ENCODE measurements around the gene BPTF.
A peak's percentile ranks its signal among the peaks of the same experiment; 100 is the strongest.

Gene BPTF

GRCh38 chr17:67865438-67865837 is 40.1 kb downstream of the BPTF start:
- WGBS: 40% methylated on average over 1 of the region's 1 CpG
- H3K36me3 ChIP-seq (ENCODE audit: control insufficient read depth in 1 of 2, insufficient read depth in 2 of 2, low read depth in 1 of 2, low read length in 2 of 2): peaks cover 0 to 11% of the 10 kb centered on the region in 2 experiments
- no peak overlapping the region for H2AFZ ChIP-seq (ENCODE audit: low read depth, low read length)

DNA sequence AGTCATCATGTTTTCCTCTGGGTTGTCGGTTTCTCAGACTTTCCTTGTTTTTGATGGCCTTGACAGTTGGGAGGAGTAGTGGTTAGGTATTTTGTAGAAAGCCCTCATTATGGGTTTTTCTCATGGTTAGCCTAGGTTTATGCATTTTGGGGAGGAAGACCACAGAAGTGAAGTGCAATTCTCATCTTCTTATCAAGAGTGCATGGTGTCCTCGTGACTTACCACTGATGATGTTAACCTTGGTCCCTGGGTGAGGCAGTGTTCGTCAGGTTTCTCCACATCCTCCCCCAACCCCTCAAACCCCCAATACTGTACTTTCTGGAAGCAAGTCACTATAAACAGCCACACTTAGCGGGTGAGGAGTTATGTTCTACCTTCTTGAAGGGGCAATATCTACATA is 42.3 kb downstream of the BPTF start:
- no peak overlapping the region for H4K91ac ChIP-seq (ENCODE audit: low read length)
- WGBS: 94% methylated on average over 3 of the region's 4 CpGs
- H2BK5ac ChIP-seq (ENCODE audit: low read depth, low read length, poor library complexity, severe bottlenecking): no peak overlapping the region

More at GRCh38 chr17:67865438-67865837, 40.1 kb downstream of the BPTF start:
- Histone ChIP-seq H2AK5ac (ENCODE audit: low read length, severe bottlenecking) (no peak overlapping the region), H2BK12ac (ENCODE audit: low read length in 2 of 2) (no peak overlapping the region), H3K4me2 (ENCODE audit: low read length, poor library complexity, severe bottlenecking) (no peak overlapping the region), H4K91ac (ENCODE audit: low read length) (no peak overlapping the region), H3K9ac (ENCODE audit: low read length) (no peak overlapping the region), H3K4ac (ENCODE audit: low read depth in 1 of 2, low read length in 2 of 2) (no peak overlapping the region), H3K9me3 (ENCODE audit: control insufficient read depth, low read length) (no peaks in the 10 kb centered on the region), H3K18ac (ENCODE audit: low read depth in 1 of 2, low read length in 2 of 2) (no peak overlapping the region), H2BK120ac (ENCODE audit: low read depth, low read length) (no peak overlapping the region), H4K8ac (ENCODE audit: low read length) (no peak overlapping the region), H3K14ac (ENCODE audit: low read length in 2 of 2) (no peak overlapping the region), H2BK15ac (ENCODE audit: low read depth, poor library complexity, severe bottlenecking) (no peak overlapping the region), H3K23ac (ENCODE audit: low read length in 2 of 2) (no peak overlapping the region), H3K79me1 (replicated peaks; ENCODE audit: low read length, poor library complexity, severe bottlenecking) (peaks cover 16% of the 10 kb centered on the region), H2BK5ac (ENCODE audit: low read depth, low read length, poor library complexity, severe bottlenecking) (no peak overlapping the region), H3K4me1 (ENCODE audit: control insufficient read depth, insufficient read depth, low read depth, low read length) (no peaks in the 10 kb centered on the region), H3K27ac (ENCODE audit: low read length, poor library complexity, severe bottlenecking) (no peak overlapping the region), H3K27me3 (ENCODE audit: control insufficient read depth in 1 of 2, insufficient read depth in 1 of 2, low read length in 2 of 2) (no peaks in the 10 kb centered on the region), H3K4me3 (ENCODE audit: insufficient read depth in 1 of 2, low read depth in 1 of 2, low read length in 2 of 2) (no peak overlapping the region)
- peak; percentile 42 for DNase-seq

GRCh38 chr17:67868176-67868575 is 42.9 kb downstream of the BPTF start:
- H3K23ac ChIP-seq (ENCODE audit: low read length in 2 of 2): no peak overlapping the region
- DNase-seq: no peak

More for the DNA sequence above, 42.3 kb downstream of the BPTF start:
- no peak overlapping the region for H3K4ac ChIP-seq (ENCODE audit: low read depth in 1 of 2, low read length in 2 of 2)
- H3K36me3 ChIP-seq (ENCODE audit: control insufficient read depth in 1 of 2, insufficient read depth in 2 of 2, low read depth in 1 of 2, low read length in 2 of 2): peaks cover 0 to 11% of the 10 kb centered on the region in 2 experiments
- no peak overlapping the region for H4K8ac ChIP-seq (ENCODE audit: low read length)
- no peak overlapping the region for H3K4me3 ChIP-seq (ENCODE audit: insufficient read depth in 1 of 2, low read depth in 1 of 2, low read length in 2 of 2)
- H3K23ac ChIP-seq (ENCODE audit: low read length in 2 of 2): no peak overlapping the region
- no peak overlapping the region for H3K27ac ChIP-seq (ENCODE audit: low read length, poor library complexity, severe bottlenecking)
- H3K9me3 ChIP-seq (ENCODE audit: control insufficient read depth, low read length): no peaks in the 10 kb centered on the region
- no peaks in the 10 kb centered on the region for H3K4me1 ChIP-seq (ENCODE audit: control insufficient read depth, insufficient read depth, low read depth, low read length)
- H3K9ac ChIP-seq (ENCODE audit: low read length): no peak overlapping the region
- no peak overlapping the region for H2BK120ac ChIP-seq (ENCODE audit: low read depth, low read length)
- H2AK5ac ChIP-seq (ENCODE audit: low read length, severe bottlenecking): no peak overlapping the region
- H3K4me2 ChIP-seq (ENCODE audit: low read length, poor library complexity, severe bottlenecking): no peak overlapping the region
- H2BK15ac ChIP-seq (ENCODE audit: low read depth, poor library complexity, severe bottlenecking): no peak overlapping the region
- H3K14ac ChIP-seq (ENCODE audit: low read length in 2 of 2): no peak overlapping the region
- H2AFZ ChIP-seq (ENCODE audit: low read depth, low read length): no peak overlapping the region
- H2BK12ac ChIP-seq (ENCODE audit: low read length in 2 of 2): no peak overlapping the region
- H3K79me1 ChIP-seq (replicated peaks; ENCODE audit: low read length, poor library complexity, severe bottlenecking): peaks cover 17% of the 10 kb centered on the region
- H3K27me3 ChIP-seq (ENCODE audit: control insufficient read depth in 1 of 2, insufficient read depth in 1 of 2, low read length in 2 of 2): no peaks in the 10 kb centered on the region
- no peak for DNase-seq
- H3K18ac ChIP-seq (ENCODE audit: low read depth in 1 of 2, low read length in 2 of 2): no peak overlapping the region

DNA sequence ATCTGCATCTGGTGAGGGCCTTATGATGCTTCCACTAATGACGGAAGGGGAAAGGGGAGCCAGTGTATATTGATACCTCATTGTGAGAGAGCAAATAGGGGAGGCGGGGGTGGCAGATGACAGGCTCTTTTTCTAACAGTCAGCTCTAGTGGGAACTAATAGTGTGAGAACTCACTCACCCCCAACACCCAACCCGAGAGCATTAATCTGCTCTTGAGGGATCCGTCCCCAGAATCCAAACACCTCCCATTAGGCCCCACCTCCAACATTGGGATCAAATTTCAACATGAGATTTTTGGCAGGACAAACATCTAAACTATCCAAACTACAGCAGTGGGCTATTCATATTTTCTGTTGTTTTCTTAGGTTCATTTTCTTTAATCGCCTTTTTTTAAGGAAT is 54.4 kb downstream of the BPTF start:
- WGBS: 87% methylated on average over 4 of the region's 5 CpGs
- H3K4me3 ChIP-seq (ENCODE audit: insufficient read depth in 1 of 2, low read depth in 1 of 2, low read length in 2 of 2): no peak overlapping the region
- H3K4me1 ChIP-seq (ENCODE audit: control insufficient read depth, insufficient read depth, low read depth, low read length): no peaks in the 10 kb centered on the region
- H3K9ac ChIP-seq (ENCODE audit: low read length): no peak overlapping the region
- H3K9me3 ChIP-seq (ENCODE audit: control insufficient read depth, low read length): no peaks in the 10 kb centered on the region
- H3K4ac ChIP-seq (ENCODE audit: low read depth in 1 of 2, low read length in 2 of 2): no peak overlapping the region
- H4K91ac ChIP-seq (ENCODE audit: low read length): no peak overlapping the region
- no peak overlapping the region for H4K8ac ChIP-seq (ENCODE audit: low read length)
- no peak overlapping the region for H2AK5ac ChIP-seq (ENCODE audit: low read length, severe bottlenecking)
- peaks cover 15 to 36% of the 10 kb centered on the region in 2 experiments for H3K36me3 ChIP-seq (ENCODE audit: control insufficient read depth in 1 of 2, insufficient read depth in 2 of 2, low read depth in 1 of 2, low read length in 2 of 2)
- H2BK15ac ChIP-seq (ENCODE audit: low read depth, poor library complexity, severe bottlenecking): no peak overlapping the region
- no peak overlapping the region for H3K14ac ChIP-seq (ENCODE audit: low read length in 2 of 2)
- no peak overlapping the region for H2BK12ac ChIP-seq (ENCODE audit: low read length in 2 of 2)
- no peak overlapping the region for H3K27ac ChIP-seq (ENCODE audit: low read length, poor library complexity, severe bottlenecking)
- peaks cover 19% of the 10 kb centered on the region for H3K79me1 ChIP-seq (replicated peaks; ENCODE audit: low read length, poor library complexity, severe bottlenecking)
- no peak overlapping the region for H3K4me2 ChIP-seq (ENCODE audit: low read length, poor library complexity, severe bottlenecking)
- no peak overlapping the region for H3K18ac ChIP-seq (ENCODE audit: low read depth in 1 of 2, low read length in 2 of 2)
- H2AFZ ChIP-seq (ENCODE audit: low read depth, low read length): no peak overlapping the region
- H3K23ac ChIP-seq (ENCODE audit: low read length in 2 of 2): no peak overlapping the region
- no peak overlapping the region for H2BK120ac ChIP-seq (ENCODE audit: low read depth, low read length)
- no peak for DNase-seq
- H2BK5ac ChIP-seq (ENCODE audit: low read depth, low read length, poor library complexity, severe bottlenecking): no peak overlapping the region
- no peaks in the 10 kb centered on the region for H3K27me3 ChIP-seq (ENCODE audit: control insufficient read depth in 1 of 2, insufficient read depth in 1 of 2, low read length in 2 of 2)

More at GRCh38 chr17:67868176-67868575, 42.9 kb downstream of the BPTF start:
- Histone ChIP-seq H3K36me3 (ENCODE audit: control insufficient read depth in 1 of 2, insufficient read depth in 2 of 2, low read depth in 1 of 2, low read length in 2 of 2) (peaks cover 0 to 11% of the 10 kb centered on the region in 2 experiments), H2BK12ac (ENCODE audit: low read length in 2 of 2) (no peak overlapping the region), H3K27me3 (ENCODE audit: control insufficient read depth in 1 of 2, insufficient read depth in 1 of 2, low read length in 2 of 2) (no peaks in the 10 kb centered on the region), H2BK120ac (ENCODE audit: low read depth, low read length) (no peak overlapping the region), H2AFZ (ENCODE audit: low read depth, low read length) (no peak overlapping the region), H3K4me1 (ENCODE audit: control insufficient read depth, insufficient read depth, low read depth, low read length) (no peaks in the 10 kb centered on the region), H3K27ac (ENCODE audit: low read length, poor library complexity, severe bottlenecking) (no peak overlapping the region), H4K91ac (ENCODE audit: low read length) (no peak overlapping the region), H4K8ac (ENCODE audit: low read length) (no peak overlapping the region), H3K4me2 (ENCODE audit: low read length, poor library complexity, severe bottlenecking) (no peak overlapping the region), H3K4me3 (ENCODE audit: insufficient read depth in 1 of 2, low read depth in 1 of 2, low read length in 2 of 2) (no peak overlapping the region), H3K9me3 (ENCODE audit: control insufficient read depth, low read length) (no peaks in the 10 kb centered on the region), H2BK5ac (ENCODE audit: low read depth, low read length, poor library complexity, severe bottlenecking) (no peak overlapping the region), H3K14ac (ENCODE audit: low read length in 2 of 2) (no peak overlapping the region), H3K79me1 (replicated peaks; ENCODE audit: low read length, poor library complexity, severe bottlenecking) (peaks cover 15% of the 10 kb centered on the region), H2AK5ac (ENCODE audit: low read length, severe bottlenecking) (no peak overlapping the region), H3K4ac (ENCODE audit: low read depth in 1 of 2, low read length in 2 of 2) (no peak overlapping the region), H2BK15ac (ENCODE audit: low read depth, poor library complexity, severe bottlenecking) (no peak overlapping the region), H3K9ac (ENCODE audit: low read length) (no peak overlapping the region), H3K18ac (ENCODE audit: low read depth in 1 of 2, low read length in 2 of 2) (no peak overlapping the region)

Data from mesenchymal stem cell (in vitro differentiated cells and primary cell).